Glomerular visceral epithelial cell (primary cell): ENCODE results near the gene RAB3GAP2.
"Not testable (repeated sequence)": the region's sequence is repeated elsewhere in the genome, so short reads cannot be mapped to it uniquely, and the experiment has no call there.

Experiments used
- DNase-seq: peaks from one replicate; pipeline ENCODE4 v3.0.0-alpha.2; 2016; ENCODE audit errors: extremely low spot score

Gene RAB3GAP2

DNA sequence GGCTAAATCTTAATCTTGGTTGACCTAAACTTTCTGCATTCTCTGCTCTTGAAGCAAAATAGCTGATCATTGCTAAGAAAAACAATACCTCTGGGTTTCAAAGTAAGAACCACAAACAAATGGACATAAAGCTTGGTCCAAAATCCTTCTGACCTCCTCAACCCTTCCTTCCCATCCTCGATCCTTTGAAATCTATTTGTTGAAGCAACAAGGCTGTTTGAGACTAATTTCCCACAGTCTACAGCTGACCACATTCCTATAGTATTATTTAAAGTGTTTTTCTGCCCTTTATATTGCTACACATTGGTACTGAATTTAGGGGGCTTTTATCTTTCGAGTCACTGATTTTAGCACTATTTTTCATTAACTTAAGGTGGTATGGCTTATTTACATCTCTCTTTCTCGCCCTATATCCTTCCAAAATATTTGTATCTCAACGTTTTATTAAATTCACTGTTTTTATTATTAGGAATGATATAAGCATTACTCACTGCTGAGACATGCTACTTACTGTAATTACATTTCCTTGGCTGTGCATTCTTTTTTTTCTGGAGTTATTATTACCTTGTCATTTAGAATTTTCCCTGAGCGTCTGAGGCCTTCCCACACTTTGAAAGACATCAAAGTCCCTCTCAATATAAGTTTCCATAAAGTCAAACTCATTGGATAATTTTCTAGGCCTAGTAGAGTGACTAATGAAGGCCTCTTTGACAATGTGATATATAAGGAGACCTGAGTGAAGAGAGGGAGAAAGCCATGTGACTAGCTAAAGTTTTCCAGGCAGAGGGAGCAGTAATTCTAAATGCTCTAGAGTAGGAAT, 73.9 kb downstream of the RAB3GAP2 start:
- DNase-seq, result no peak

DNA sequence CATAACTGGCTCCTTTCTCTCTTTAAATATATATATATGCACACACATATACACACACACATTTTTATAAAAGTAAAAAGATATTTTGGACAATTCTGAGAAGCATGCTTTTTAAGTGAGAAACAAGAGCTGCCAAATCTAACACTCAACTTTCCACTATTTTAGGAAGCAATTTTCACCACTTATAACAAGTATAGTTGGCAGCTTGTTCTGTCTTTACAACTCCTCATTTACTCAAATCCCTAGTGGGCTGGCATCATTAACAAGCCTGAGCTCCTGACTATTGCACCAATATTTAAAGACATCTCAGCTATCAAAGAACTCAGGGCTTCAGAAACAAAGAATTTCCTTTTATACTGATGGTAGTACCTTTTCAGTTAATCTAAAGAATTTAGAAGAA, 76.6 kb downstream of the RAB3GAP2 start:
- DNase-seq, result no peak

DNA sequence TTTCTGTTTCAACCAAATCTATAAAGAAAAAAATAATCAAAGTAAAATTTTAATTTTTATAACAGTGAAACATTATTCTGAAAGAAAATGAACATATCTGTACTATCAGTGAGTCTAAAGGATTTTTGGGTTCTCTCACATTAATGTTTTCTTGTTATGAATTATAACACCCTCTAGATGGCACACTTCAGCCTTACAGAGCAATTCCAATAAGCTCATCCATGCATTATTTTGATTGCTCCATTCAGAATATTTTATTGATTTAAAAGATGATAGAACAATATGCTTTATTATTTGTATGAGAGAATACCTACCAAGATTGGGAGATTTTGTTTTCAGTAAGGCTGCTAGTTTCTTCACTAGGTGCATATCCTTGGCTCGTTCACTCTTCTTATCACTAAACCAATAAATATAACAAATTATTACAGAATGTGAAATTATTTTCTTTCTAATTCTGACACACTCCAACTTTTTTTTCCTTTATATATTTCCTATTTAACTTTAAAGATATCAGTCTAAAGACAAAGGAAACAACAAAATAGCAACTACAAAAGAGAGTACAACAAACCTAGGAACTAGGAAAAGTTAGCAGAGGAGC, 82.4 kb downstream of the RAB3GAP2 start:
- peak; percentile 9 for DNase-seq

DNA sequence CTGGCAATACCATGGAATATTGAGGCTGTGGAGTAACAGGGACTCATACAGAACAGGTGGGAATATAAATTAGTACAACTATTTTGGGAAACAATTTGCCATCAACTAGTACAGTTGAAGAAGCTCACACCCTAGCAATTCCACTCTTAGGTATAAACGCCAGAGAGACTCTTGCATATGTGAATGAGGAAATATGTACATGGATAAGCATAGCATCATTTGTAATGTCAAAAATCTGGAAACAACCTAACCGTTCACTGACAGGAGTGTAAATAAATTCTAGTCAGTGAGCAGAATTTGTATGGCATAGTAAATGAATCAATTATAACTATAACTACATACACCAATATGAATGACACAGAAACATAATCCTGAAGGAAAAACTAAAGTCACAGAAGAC, 83.7 kb downstream of the RAB3GAP2 start:
- no peak for DNase-seq

- DNase-seq, result no peak
Observed at GRCh38 chr1:220186752-220187151, 85.5 kb downstream of the RAB3GAP2 start.

GRCh38 chr1:220184506-220184905, 87.7 kb downstream of the RAB3GAP2 start:
- DNase-seq, result no peak

DNA sequence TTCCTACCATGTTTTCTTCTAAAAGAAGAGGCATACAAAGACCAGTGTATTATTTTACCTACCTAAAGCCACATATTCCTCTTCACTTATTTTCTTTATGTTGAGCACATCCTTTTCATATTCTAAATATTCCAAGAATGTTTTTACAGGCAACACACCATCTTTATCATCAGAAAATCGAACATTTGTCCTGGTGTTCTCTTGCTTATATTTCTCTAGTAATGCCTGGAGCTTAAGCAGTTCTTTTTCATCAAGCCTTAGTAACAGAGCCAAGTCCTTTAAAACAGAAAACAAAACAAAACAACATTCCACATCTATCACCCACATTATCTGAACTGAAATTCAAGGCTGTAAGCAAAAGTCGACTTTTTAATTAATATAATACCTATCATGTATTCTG, 89.6 kb downstream of the RAB3GAP2 start:
- no peak for DNase-seq

DNA sequence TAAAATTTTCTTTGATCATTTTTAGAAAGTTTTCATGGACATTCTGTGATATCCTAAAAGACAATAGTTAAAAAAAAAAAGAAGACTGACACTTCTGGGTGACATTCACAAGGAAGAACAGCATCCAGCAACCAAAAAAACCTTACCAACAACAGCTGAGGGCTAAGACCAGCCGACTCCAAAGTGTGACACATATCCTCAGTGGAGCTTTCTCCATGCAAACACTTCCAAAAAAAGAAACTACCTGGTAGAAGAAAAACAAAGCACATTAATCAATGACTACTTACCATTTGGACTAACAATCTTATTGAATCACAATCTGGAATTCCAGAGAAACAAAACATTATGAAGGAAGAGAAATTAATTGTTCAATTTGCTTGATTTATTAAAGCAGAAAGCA, 90.1 kb downstream of the RAB3GAP2 start:
- DNase-seq, result no peak

DNA sequence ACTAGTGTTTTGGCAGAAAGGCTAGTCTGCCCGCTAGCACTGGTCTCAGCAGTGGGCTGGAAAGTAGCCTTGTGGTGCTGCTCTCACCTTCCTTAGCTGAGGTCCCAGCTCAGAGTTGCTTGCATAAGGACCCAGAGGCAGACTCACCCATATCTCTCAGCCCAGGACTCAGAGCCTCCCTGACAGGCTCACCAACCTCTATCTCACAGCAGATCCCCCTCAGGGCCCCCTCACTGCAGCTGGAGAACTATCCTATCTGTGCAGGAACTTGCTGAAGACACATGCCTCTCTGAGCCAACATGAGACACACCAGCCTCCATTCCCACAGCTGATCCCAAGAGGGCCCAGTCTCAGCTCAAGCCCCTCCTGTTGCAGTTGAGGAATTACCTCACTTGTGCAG, 95.7 kb downstream of the RAB3GAP2 start:
- DNase-seq, result no peak

DNA sequence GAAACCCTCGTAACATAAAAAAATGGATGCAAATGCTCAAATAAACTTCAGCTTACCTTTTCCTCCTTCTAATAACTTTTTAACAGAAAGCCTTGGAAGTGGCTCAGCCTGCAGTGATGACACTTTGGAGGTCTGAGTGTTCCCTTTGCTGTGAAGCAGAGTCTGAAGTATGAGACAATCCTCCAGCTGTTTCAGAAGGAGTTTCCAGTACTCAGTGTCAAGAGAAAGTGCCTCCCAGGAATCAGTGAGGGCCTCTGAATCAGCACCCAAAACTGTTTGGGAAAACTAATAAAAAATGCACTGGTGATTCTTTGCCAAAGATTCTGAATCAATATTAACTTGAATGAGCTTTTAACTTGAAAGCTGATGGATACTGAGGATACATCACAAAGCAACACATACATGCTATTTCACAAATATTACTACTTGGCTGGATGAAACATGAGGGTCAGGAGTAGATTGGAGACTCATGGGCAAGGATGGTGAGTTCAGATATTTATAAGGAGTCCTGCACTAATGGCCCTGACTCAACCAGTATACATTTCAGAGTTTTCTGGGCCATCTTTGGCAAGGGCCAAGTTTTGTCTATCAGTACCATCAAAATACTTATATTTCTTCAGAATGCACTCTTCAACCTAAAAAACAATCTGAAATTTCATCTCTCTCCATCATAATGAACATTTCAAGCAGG, 101.3 kb downstream of the RAB3GAP2 start:
- DNase-seq, result no peak

GRCh38 chr1:220169887-220170286, 102.4 kb downstream of the RAB3GAP2 start:
- not testable (repeated sequence) for DNase-seq

DNA sequence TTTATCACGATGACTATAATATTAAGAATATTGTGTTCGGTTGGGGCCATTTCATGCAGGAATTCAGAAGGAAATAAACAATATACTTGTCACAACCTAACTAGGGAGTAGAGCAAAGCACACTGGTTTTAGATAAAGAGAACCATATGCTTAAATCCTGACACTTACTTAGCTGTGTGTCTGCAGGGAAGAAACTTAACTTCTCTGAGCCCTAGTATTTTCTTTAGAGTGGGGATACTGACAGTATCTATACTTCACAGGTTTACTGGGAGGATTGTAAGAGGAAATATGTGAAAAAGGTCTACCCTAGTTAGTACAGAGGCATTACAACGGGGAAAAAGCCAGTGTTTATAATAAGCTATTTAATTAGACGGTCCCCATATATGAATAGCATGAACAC, 105.4 kb downstream of the RAB3GAP2 start:
- DNase-seq, result no peak

DNA sequence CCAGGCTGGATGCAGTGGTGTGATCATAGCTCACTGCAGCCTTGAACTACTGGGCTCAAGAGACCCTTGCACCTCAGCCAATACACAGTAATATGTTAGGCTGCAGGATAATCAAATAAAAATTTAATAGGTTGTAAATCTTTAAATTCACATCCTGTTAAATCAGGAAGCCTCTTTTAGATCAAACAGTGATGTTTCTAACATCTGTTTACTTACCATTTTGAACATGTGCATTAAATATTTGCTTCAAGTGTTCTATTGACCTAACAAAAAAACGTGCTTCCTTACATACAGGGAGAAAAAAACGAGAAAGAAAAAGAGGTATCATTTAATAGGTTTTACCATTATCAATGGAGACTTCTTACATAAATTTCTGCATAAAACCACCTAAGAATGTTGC, 107.7 kb downstream of the RAB3GAP2 start:
- no peak for DNase-seq

GRCh38 chr1:220164116-220164515, 108.1 kb downstream of the RAB3GAP2 start:
- DNase-seq, result no peak

- no peak for DNase-seq
Observed at GRCh38 chr1:220160027-220160426, 112.2 kb downstream of the RAB3GAP2 start.

GRCh38 chr1:220159041-220159440, 113.2 kb downstream of the RAB3GAP2 start:
- DNase-seq, result no peak

- not testable (repeated sequence) for DNase-seq
Observed at GRCh38 chr1:220158530-220158929, 113.7 kb downstream of the RAB3GAP2 start.

DNA sequence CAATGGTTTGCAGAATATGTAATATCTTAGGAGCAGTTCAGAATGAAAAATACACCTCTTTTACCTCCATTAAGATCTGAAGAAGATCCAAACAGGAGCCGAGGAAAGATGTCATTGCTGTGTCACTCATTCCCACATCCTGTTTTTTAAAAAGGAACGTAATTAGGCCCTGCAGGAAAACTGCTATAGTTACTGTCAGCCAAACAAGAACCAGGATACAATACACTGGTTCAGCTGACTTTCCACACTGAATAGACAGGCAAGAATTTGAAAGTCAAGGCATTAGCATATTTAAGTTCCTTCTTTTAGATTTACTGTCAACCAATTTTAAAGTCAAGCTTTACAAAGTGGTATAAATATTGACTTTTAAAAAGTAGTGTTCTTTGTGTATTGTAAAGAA, 114.5 kb downstream of the RAB3GAP2 start:
- DNase-seq, result no peak

DNA sequence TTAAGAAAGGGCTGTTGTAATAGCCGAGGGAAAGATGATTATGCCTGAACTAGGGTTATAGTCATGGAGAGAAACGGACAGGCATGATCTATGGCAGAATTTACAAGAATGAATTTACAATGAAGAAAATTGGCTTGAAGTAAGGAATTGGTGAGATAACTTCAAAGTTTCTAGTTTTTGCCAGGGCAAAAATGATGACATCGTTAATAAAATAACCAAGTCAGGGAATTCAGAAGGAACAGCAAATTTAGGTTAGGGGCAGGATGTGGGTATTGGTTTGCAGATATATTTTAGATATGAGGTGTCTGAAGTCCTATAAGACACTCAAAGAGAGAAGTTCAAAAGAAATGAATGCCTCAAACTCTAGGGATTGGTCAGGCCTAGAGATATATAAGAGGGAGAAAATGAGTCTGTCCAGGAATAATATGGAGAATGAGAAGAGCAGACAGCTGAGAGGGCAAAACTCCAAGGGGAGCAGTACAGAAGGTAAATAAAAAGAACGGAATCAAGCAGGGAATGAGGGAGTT, 115.6 kb downstream of the RAB3GAP2 start:
- DNase-seq, result no peak

DNA sequence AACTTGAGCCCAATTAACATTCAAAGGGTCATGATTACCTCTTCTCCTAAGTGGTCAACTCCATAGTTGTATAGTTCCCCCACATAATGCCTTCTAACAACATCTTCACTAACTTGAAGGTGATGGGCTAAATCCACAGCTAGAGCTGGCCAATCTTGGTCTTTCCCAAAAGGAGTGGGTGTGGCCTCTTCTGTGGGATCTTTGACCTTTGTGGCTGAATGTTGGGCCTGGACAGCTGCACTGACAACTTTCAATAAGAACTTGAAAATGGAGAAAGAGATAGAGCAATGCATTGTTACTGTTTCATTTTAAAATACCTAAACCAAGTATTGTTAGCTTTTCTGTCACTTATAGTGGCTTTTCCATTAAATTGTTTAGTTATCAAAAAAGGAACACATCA, 119.1 kb downstream of the RAB3GAP2 start:
- no peak for DNase-seq

GRCh38 chr1:220151454-220151853, 120.8 kb downstream of the RAB3GAP2 start:
- no peak for DNase-seq

- DNase-seq, result no peak
Observed at GRCh38 chr1:220149742-220150141, 122.5 kb downstream of the RAB3GAP2 start.

- no peak for DNase-seq
Observed at GRCh38 chr1:220144051-220144450, 128.2 kb downstream of the RAB3GAP2 start.
